ENCODE results near the gene KIZ.

GRCh38 chr20:21280522-21281016, 154.7 kb downstream of the KIZ start:
- TF ChIP-seq, protein P1, sequence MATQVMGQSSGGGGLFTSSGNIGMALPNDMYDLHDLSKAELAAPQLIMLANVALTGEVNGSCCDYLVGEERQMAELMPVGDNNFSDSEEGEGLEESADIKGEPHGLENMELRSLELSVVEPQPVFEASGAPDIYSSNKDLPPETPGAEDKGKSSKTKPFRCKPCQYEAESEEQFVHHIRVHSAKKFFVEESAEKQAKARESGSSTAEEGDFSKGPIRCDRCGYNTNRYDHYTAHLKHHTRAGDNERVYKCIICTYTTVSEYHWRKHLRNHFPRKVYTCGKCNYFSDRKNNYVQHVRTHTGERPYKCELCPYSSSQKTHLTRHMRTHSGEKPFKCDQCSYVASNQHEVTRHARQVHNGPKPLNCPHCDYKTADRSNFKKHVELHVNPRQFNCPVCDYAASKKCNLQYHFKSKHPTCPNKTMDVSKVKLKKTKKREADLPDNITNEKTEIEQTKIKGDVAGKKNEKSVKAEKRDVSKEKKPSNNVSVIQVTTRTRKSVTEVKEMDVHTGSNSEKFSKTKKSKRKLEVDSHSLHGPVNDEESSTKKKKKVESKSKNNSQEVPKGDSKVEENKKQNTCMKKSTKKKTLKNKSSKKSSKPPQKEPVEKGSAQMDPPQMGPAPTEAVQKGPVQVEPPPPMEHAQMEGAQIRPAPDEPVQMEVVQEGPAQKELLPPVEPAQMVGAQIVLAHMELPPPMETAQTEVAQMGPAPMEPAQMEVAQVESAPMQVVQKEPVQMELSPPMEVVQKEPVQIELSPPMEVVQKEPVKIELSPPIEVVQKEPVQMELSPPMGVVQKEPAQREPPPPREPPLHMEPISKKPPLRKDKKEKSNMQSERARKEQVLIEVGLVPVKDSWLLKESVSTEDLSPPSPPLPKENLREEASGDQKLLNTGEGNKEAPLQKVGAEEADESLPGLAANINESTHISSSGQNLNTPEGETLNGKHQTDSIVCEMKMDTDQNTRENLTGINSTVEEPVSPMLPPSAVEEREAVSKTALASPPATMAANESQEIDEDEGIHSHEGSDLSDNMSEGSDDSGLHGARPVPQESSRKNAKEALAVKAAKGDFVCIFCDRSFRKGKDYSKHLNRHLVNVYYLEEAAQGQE (IDR thresholded peaks at IDR 0.05; ENCODE audit: insufficient read depth in 1 of 2, low read depth in 2 of 2, low read length in 2 of 2) = no peak
- TF ChIP-seq SIN3A (IDR thresholded peaks at IDR 0.05; ENCODE audit: borderline replicate concordance, insufficient read depth, low read length) = no peak
- no peak for TF ChIP-seq TAF1 (IDR thresholded peaks at IDR 0.05; ENCODE audit: borderline replicate concordance, insufficient read depth, low read length)
- TF ChIP-seq POLR2AphosphoS5 (IDR thresholded peaks at IDR 0.05; ENCODE audit: low read depth, low read length) = no peak

Measured in PFSK-1 (cell line).